DND-41 (cell line): ENCODE data around the gene NTN5.
"Not testable (repeated sequence)": the region's sequence is repeated elsewhere in the genome, so short reads cannot be mapped to it uniquely, and the experiment has no call there.

Experiments used
- ATAC-seq: fragments of 200-7000 bp; cut with Tn5 transposase; 3 replicates; pipeline ENCODE4 v1.9.1; 2021; ENCODE audit warnings: low read depth; ENCODE audit not compliant: insufficient read depth
- DNase-seq: peaks from one replicate; pipeline ENCODE4 v3.0.0-alpha.2; 2020
- H2AFZ ChIP-seq: 2 replicates; pipeline ENCODE4 v1.6.0; 2012; ENCODE audit warnings: low read depth, low read length
- H3K27ac ChIP-seq: 2 replicates; pipeline ENCODE4 v1.5.1; 2012; ENCODE audit warnings: low read length, inconsistent platforms
- H3K27me3 ChIP-seq: fragments of 200-600 bp; sonication (generic); 2 replicates; pipeline ENCODE4 v1.6.0; 2012; ENCODE audit warnings: low read length, mild to moderate bottlenecking, inconsistent platforms; ENCODE audit not compliant: insufficient read depth, poor library complexity
- H3K36me3 ChIP-seq: 2 replicates; pipeline ENCODE4 v1.5.1; 2012; ENCODE audit warnings: low read length, inconsistent platforms; ENCODE audit not compliant: insufficient read depth
- H3K4me1 ChIP-seq: 2 replicates; pipeline ENCODE4 v1.5.1; 2012; ENCODE audit warnings: mild to moderate bottlenecking, low read length; ENCODE audit not compliant: insufficient read depth
- H3K4me2 ChIP-seq: 2 replicates; pipeline ENCODE4 v1.6.0; 2012; ENCODE audit warnings: mild to moderate bottlenecking, moderate library complexity, low read length, inconsistent platforms; ENCODE audit not compliant: insufficient read depth
- H3K4me3 ChIP-seq, 2 experiments: fragments of 200-600 bp in 1 of 2; shearing (Covaris generic) in 1 of 2; 2 replicates each; pipeline ENCODE4 v1.5.1; 2012 to 2016; ENCODE audit warnings: inconsistent platforms in 2 of 2, low read length in 2 of 2, mild to moderate bottlenecking in 2 of 2, low read depth in 1 of 2, moderate library complexity in 1 of 2
- H3K79me2 ChIP-seq: 2 replicates; pipeline ENCODE4 v1.6.0; 2012; ENCODE audit warnings: low read length, inconsistent platforms; ENCODE audit not compliant: insufficient read depth
- H3K9ac ChIP-seq: 2 replicates; pipeline ENCODE4 v1.6.0; 2012; ENCODE audit warnings: low read depth, mild to moderate bottlenecking, inconsistent platforms, low read length, moderate library complexity
- H3K9me3 ChIP-seq: 2 replicates; pipeline ENCODE4 v1.5.1; 2012; ENCODE audit warnings: low read length, moderate library complexity, mild to moderate bottlenecking, inconsistent platforms; ENCODE audit not compliant: insufficient read depth, severe bottlenecking
- H4K20me1 ChIP-seq: 2 replicates; pipeline ENCODE4 v1.6.0; 2012; ENCODE audit warnings: low read length; ENCODE audit not compliant: insufficient read depth
- CTCF ChIP-seq: IDR thresholded peaks from 2 replicates; pipeline ENCODE4 v1.5.1; 2012; ENCODE audit warnings: borderline replicate concordance, low read length, moderate library complexity, mild to moderate bottlenecking; ENCODE audit not compliant: poor library complexity, severe bottlenecking; ENCODE audit errors: extremely low read depth
- EZH2 ChIP-seq: IDR thresholded peaks from 3 replicates; pipeline ENCODE4 v1.6.1; 2012; ENCODE audit warnings: borderline replicate concordance, low read depth, mild to moderate bottlenecking, moderate library complexity, low read length, inconsistent platforms; ENCODE audit not compliant: severe bottlenecking

Gene NTN5

GRCh38 chr19:48689449-48689848 is 16.6 kb upstream of the NTN5 start:
- ATAC-seq (no peak), DNase-seq (no peak)
- Histone ChIP-seq H3K9me3 (no peaks in the 10 kb centered on the region), H3K79me2 (no peaks in the 10 kb centered on the region), H3K27ac (no peak overlapping the region), H3K4me1 (no peaks in the 10 kb centered on the region), H3K9ac (no peak overlapping the region), H3K27me3 (no peaks in the 10 kb centered on the region), H4K20me1 (no peaks in the 10 kb centered on the region), H3K4me3 (no peak overlapping the region), H3K36me3 (no peaks in the 10 kb centered on the region), H3K4me2 (no peak overlapping the region), H2AFZ (no peak overlapping the region)
- TF ChIP-seq CTCF: no peak
- no peak for TF ChIP-seq EZH2

GRCh38 chr19:48687776-48688175 is 15.0 kb upstream of the NTN5 start:
- no peaks in the 10 kb centered on the region for H3K79me2 ChIP-seq
- no peak for TF ChIP-seq EZH2
- DNase-seq: no peak
- no peak overlapping the region for H3K9ac ChIP-seq
- no peak for ATAC-seq
- H3K4me1 ChIP-seq: no peaks in the 10 kb centered on the region
- no peak overlapping the region for H2AFZ ChIP-seq
- no peak overlapping the region for H3K4me3 ChIP-seq
- no peak overlapping the region for H3K4me2 ChIP-seq
- H3K27ac ChIP-seq: no peak overlapping the region
- H4K20me1 ChIP-seq: no peaks in the 10 kb centered on the region
- no peaks in the 10 kb centered on the region for H3K27me3 ChIP-seq
- H3K9me3 ChIP-seq: no peaks in the 10 kb centered on the region
- H3K36me3 ChIP-seq: no peaks in the 10 kb centered on the region

GRCh38 chr19:48686637-48687036 is 13.8 kb upstream of the NTN5 start:
- not testable (repeated sequence) for DNase-seq, H3K4me1 ChIP-seq, H3K27me3 ChIP-seq, H3K9ac ChIP-seq, H4K20me1 ChIP-seq, H3K4me2 ChIP-seq, H3K27ac ChIP-seq, H3K79me2 ChIP-seq, ATAC-seq, H3K4me3 ChIP-seq, H3K9me3 ChIP-seq, H2AFZ ChIP-seq, H3K36me3 ChIP-seq

GRCh38 chr19:48686088-48686487 is 13.3 kb upstream of the NTN5 start:
- Histone ChIP-seq H4K20me1 (no peaks in the 10 kb centered on the region; the same call in 1 of the 2 replicates), H3K4me2 (no peak overlapping the region), H3K9me3 (no peaks in the 10 kb centered on the region), H3K27ac (no peak overlapping the region), H3K36me3 (no peaks in the 10 kb centered on the region), H3K4me1 (no peaks in the 10 kb centered on the region), H3K4me3 (no peak overlapping the region), H3K9ac (no peak overlapping the region), H3K79me2 (no peaks in the 10 kb centered on the region), H2AFZ (no peak overlapping the region), H3K27me3 (no peaks in the 10 kb centered on the region)
- DNase-seq (no peak), ATAC-seq (no peak)
- TF ChIP-seq CTCF (no peak), EZH2 (no peak)
